ENCODE measurements around the gene TGFBI.

Gene TGFBI

GRCh38 chr5:136086783-136087566 lies 58.2 kb downstream of the TGFBI start:
- in situ Hi-C loops (cut with MboI; ENCODE audit: low sequenced_read_pairs) = no loop called here

- in situ Hi-C loops (cut with MboI; ENCODE audit: low sequenced_read_pairs) = no loop called here
These were observed 59.4 kb downstream of the TGFBI start for GRCh38 chr5:136087961-136088871.

- in situ Hi-C loops (cut with MboI; ENCODE audit: low sequenced_read_pairs) = no loop called here
These were observed 61.0 kb downstream of the TGFBI start for GRCh38 chr5:136089791-136090190.

- in situ Hi-C loops (cut with MboI; ENCODE audit: low sequenced_read_pairs) = no loop called here
These were observed 61.5 kb downstream of the TGFBI start for GRCh38 chr5:136090319-136090718.

GRCh38 chr5:136094189-136094912 lies 65.6 kb downstream of the TGFBI start:
- in situ Hi-C loops (cut with MboI; ENCODE audit: low sequenced_read_pairs) = no loop called here

GRCh38 chr5:136094913-136095641 lies 66.3 kb downstream of the TGFBI start:
- in situ Hi-C loops (cut with MboI; ENCODE audit: low sequenced_read_pairs) = no loop called here

GRCh38 chr5:136098176-136098575 lies 69.4 kb downstream of the TGFBI start:
- in situ Hi-C loops (cut with MboI; ENCODE audit: low sequenced_read_pairs) = no loop called here

- in situ Hi-C loops (cut with MboI; ENCODE audit: low sequenced_read_pairs) = no loop called here
These were observed 71.1 kb downstream of the TGFBI start for GRCh38 chr5:136099870-136100269.

- in situ Hi-C loops (cut with MboI; ENCODE audit: low sequenced_read_pairs) = no loop called here
These were observed 73.1 kb downstream of the TGFBI start for GRCh38 chr5:136101884-136102283.

- in situ Hi-C loops (cut with MboI; ENCODE audit: low sequenced_read_pairs) = no loop called here
These were observed 74.3 kb downstream of the TGFBI start for GRCh38 chr5:136103118-136103517.

GRCh38 chr5:136104306-136104965 lies 75.6 kb downstream of the TGFBI start:
- in situ Hi-C loops (cut with MboI; ENCODE audit: low sequenced_read_pairs) = no loop called here

GRCh38 chr5:136106351-136107031 lies 77.7 kb downstream of the TGFBI start:
- in situ Hi-C loops (cut with MboI; ENCODE audit: low sequenced_read_pairs) = no loop called here

- in situ Hi-C loops (cut with MboI; ENCODE audit: low sequenced_read_pairs) = no loop called here
These were observed 79.4 kb downstream of the TGFBI start for GRCh38 chr5:136108180-136108611.

- in situ Hi-C loops (cut with MboI; ENCODE audit: low sequenced_read_pairs) = no loop called here
These were observed 80.0 kb downstream of the TGFBI start for GRCh38 chr5:136108766-136109165.

- in situ Hi-C loops (cut with MboI; ENCODE audit: low sequenced_read_pairs) = no loop called here
These were observed 80.8 kb downstream of the TGFBI start for GRCh38 chr5:136109453-136110135.
